ENCODE data around the gene MYBBP1A. TPM values are rescaled to one million over a fixed set of nuclear protein-coding genes. Genes with fewer than 3 reads are reported as not detected.

Gene MYBBP1A
- total and polyA plus RNA-seq, 2 experiments from 2014 or later: 42.4 to 56.4 TPM

DNA sequence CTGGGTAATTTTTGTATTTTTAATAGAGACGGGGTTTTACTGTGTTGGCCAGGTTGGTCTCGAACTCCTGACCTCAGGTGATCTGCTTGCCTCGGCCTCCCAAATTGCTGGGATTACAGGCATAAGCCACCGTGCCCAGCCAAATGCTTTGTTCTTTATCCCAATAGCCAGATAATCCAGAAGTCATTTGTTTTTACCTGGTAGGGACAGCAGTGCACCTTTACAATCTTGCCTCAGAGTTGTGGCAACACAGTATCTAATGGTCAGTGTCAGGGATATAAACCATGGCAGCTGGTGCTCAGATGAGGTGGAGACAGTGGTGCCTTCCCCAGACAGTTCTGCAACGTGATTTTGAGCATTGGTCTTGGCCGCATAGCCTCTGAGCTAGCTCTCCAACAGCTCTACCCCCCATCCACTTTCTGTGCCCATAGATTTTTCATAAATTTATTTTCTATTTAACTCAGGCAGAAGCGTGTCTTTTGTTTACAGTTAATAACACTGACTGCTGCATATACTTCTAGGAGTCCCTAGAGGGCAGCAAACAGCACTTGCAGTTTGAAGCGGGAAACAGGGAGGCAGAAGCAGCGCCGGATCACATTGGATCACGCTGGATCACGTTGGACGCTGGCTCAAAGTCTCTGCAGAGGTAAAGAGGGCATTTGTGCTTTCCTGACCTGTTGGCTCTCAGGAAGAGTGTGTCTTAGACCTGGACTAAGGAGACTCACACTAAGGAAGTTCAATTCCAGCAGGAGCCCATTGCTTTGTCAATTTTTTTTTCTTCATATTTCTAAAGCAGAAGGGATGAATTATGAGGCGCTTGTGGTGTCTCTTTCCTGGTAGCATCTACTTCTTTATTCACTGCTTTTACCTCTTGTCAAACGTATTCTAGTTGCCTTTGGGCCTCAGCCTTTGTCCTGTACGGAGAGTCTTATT is 10.3 kb upstream of the MYBBP1A start:
- peak; percentile 90 for DNase-seq
- H3K27me3 ChIP-seq (replicated peaks; ENCODE audit: insufficient read depth): no peaks in the 10 kb centered on the region
- no peaks in the 10 kb centered on the region for H3K79me2 ChIP-seq (ENCODE audit: insufficient read depth)
- in situ Hi-C loops (cut with MboI): loop anchor here (5.0 kb wide), 1 partner anchor 57 kb away; no protein-coding TSS in a partner anchor
- H3K4me2 ChIP-seq (ENCODE audit: unreplicated experiment): no peak overlapping the region
- no peaks in the 10 kb centered on the region for H4K20me1 ChIP-seq (ENCODE audit: insufficient read depth)
- peak overlapping the region; percentile 59 for H2AFZ ChIP-seq
- no peaks in the 10 kb centered on the region for H3K36me3 ChIP-seq (ENCODE audit: low read depth)
- no peaks in the 10 kb centered on the region for H3K4me1 ChIP-seq (ENCODE audit: insufficient read depth)
- no peak overlapping the region for H3K4me3 ChIP-seq
- no peaks in the 10 kb centered on the region for H3F3A ChIP-seq (ENCODE audit: insufficient read depth)
- no peak overlapping the region for H3K27ac ChIP-seq
- no peak for TF ChIP-seq EZH2 (IDR thresholded peaks at IDR 0.05; ENCODE audit: insufficient read depth, poor library complexity, severe bottlenecking)
- no peak for TF ChIP-seq EZH2phosphoT487 (IDR thresholded peaks at IDR 0.05; ENCODE audit: insufficient read depth, low read depth)
- H3K9me3 ChIP-seq (ENCODE audit: low read depth): no peaks in the 10 kb centered on the region
- 21% methylated on average over 16 of the region's 16 CpGs for WGBS, 2 experiments (ENCODE audit: low coverage in 1 of 2, low lambda C conversion rate in 2 of 2, missing lambda C conversion rate in 2 of 2)
- H3K9me2 ChIP-seq (ENCODE audit: insufficient read depth): no peaks in the 10 kb centered on the region
- H3K9ac ChIP-seq: no peak overlapping the region

DNA sequence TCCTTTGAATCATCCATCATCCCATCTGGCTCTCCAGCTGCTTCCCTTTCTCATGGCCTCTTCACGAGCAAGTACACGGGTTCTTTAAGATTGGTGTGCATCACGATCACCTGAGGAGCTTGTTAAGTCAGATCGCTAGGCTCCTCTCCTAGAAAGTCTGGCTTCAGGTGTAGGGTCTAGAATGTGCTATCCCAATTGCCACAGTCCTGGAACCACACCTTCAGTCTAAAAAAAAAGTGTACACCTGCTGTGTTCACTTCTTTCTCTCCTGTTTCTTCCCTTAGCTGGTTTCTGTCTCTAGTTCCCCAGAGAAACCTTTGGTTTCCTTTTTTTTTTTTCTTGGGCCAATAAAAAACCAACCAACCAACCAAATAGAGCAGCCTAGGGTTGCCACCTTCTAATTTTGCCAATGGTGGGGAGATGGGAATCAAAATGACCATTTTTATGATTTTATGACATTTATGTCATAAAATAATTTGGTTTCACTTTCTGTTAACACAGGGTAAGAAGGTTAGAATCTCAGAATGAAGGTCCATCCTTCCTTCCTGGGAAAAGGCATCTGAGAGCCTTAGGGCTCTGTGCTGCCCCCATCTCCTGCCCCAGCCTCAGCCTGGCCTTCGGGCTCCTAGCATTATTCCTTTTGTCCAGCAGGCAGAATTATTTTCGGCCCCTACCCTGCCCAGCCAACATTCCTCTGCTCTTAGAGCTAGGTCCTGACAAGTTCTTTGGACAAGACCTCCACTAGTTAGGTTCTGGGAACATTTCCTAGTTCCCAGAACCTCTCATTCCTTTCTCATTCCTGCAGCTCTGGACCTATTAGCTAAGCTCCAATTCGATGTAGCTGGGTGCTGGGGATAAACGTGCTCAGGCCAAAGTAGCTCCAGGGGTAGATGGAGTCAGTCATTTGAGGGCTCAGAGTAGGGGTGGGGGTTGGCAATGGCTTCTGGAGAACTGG is 7.1 kb upstream of the MYBBP1A start:
- in situ Hi-C loops (cut with MboI): no loop called here
- H3K4me2 ChIP-seq (ENCODE audit: unreplicated experiment): peak overlapping the region; percentile 42

DNA sequence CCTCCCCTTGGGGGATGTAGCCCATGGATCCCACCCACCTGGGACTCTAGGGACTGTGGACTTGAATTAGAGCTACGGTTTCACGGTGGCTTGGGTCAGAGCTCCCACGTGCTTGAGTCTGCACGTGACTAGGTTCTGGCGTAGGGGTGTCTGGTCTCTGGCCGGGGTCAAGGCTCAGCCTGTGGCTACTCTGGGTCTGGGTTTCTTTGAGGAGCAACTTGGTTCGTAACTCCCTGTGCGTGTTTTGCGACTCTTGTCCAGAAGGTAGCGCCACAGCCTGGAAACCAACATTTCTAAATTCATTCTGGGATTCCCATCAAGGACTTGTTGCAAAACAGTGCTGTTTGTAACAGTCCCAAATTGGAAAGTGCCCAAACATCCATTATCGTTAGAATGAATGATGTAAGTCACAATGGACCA is 5.7 kb upstream of the MYBBP1A start:
- TF ChIP-seq EZH2 (IDR thresholded peaks at IDR 0.05; ENCODE audit: insufficient read depth, poor library complexity, severe bottlenecking) (no peak), EZH2phosphoT487 (IDR thresholded peaks at IDR 0.05; ENCODE audit: insufficient read depth, low read depth) (no peak)
- H3K9ac ChIP-seq: no peak overlapping the region
- no peak for DNase-seq
- no peaks in the 10 kb centered on the region for H3K9me3 ChIP-seq (ENCODE audit: low read depth)
- H3K27ac ChIP-seq: no peak overlapping the region
- WGBS, 2 experiments (ENCODE audit: low coverage in 1 of 2, low lambda C conversion rate in 2 of 2, missing lambda C conversion rate in 2 of 2): 49% methylated on average over 11 of the region's 11 CpGs
- in situ Hi-C loops (cut with MboI): no loop called here
- H3K4me3 ChIP-seq: no peak overlapping the region
- no peaks in the 10 kb centered on the region for H3K79me2 ChIP-seq (ENCODE audit: insufficient read depth)
- no peaks in the 10 kb centered on the region for H3K9me2 ChIP-seq (ENCODE audit: insufficient read depth)
- H3K36me3 ChIP-seq (ENCODE audit: low read depth): no peaks in the 10 kb centered on the region
- H3K4me2 ChIP-seq (ENCODE audit: unreplicated experiment): no peak overlapping the region
- no peaks in the 10 kb centered on the region for H3F3A ChIP-seq (ENCODE audit: insufficient read depth)
- no peaks in the 10 kb centered on the region for H3K4me1 ChIP-seq (ENCODE audit: insufficient read depth)
- H2AFZ ChIP-seq: no peak overlapping the region
- H3K27me3 ChIP-seq (replicated peaks; ENCODE audit: insufficient read depth): no peaks in the 10 kb centered on the region
- H4K20me1 ChIP-seq (ENCODE audit: insufficient read depth): no peaks in the 10 kb centered on the region

More for the DNA sequence above, 7.1 kb upstream of the MYBBP1A start:
- Histone ChIP-seq H3K9me3 (ENCODE audit: low read depth) (no peaks in the 10 kb centered on the region), H3K36me3 (ENCODE audit: low read depth) (no peaks in the 10 kb centered on the region), H3F3A (ENCODE audit: insufficient read depth) (no peaks in the 10 kb centered on the region), H3K4me1 (ENCODE audit: insufficient read depth) (no peaks in the 10 kb centered on the region), H3K9ac (no peak overlapping the region; the same call in 1 of the 2 replicates), H3K27ac (no peak overlapping the region), H3K4me3 (no peak overlapping the region), H2AFZ (peak overlapping the region; percentile 51), H4K20me1 (ENCODE audit: insufficient read depth) (no peaks in the 10 kb centered on the region), H3K9me2 (ENCODE audit: insufficient read depth) (no peaks in the 10 kb centered on the region), H3K27me3 (replicated peaks; ENCODE audit: insufficient read depth) (no peaks in the 10 kb centered on the region), H3K79me2 (ENCODE audit: insufficient read depth) (no peaks in the 10 kb centered on the region)
- DNase-seq: no peak
- TF ChIP-seq EZH2 (IDR thresholded peaks at IDR 0.05; ENCODE audit: insufficient read depth, poor library complexity, severe bottlenecking) (no peak), EZH2phosphoT487 (IDR thresholded peaks at IDR 0.05; ENCODE audit: insufficient read depth, low read depth) (no peak)
- 37 to 41% methylated on average over 8 of the region's 8 CpGs for WGBS, 2 experiments (ENCODE audit: low coverage in 1 of 2, low lambda C conversion rate in 2 of 2, missing lambda C conversion rate in 2 of 2)

DNA sequence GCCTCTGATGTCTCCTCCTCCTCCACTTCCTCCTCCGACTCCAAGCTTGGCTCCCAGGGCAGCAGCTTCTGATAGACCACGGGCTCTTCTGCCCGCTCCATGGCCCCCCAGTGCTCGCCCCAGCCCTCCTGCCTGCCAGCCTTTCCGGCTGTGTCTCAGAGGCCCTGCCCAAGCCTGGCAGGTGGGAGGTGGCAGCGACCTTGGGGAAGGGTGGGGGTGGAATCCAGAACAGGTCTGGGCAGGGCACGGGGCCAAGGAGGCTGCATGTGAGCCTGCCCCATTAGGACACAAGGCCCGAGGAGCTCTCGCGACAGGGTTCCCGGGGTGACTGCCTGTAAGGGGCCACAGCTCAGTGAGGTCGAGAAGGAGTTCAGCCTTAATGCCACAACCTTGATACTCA is 5.2 kb upstream of the MYBBP1A start, which contains the start of gene GGT6:
Gene GGT6 (minus strand): TSS at position 157 of the 400 bp plus-strand sequence. CDS start 56 bp downstream, at position 101.
- Histone ChIP-seq H3K27ac (no peak within 1 kb of the TSS), H2AFZ (no peak within 1 kb of the TSS), H3K79me2 (ENCODE audit: insufficient read depth) (0 out of 2 replicates have a peak, but pooled peaks cover 3% of the 10 kb centered on the region), H3K27me3 (replicated peaks; ENCODE audit: insufficient read depth) (no peaks in the 10 kb centered on the region), H3K4me1 (ENCODE audit: insufficient read depth) (no peaks in the 10 kb centered on the region), H3F3A (ENCODE audit: insufficient read depth) (no peaks in the 10 kb centered on the region), H3K36me3 (ENCODE audit: low read depth) (no peaks in the 10 kb centered on the region), H3K4me2 (ENCODE audit: unreplicated experiment) (no peak within 1 kb of the TSS), H3K4me3 (no peak within 1 kb of the TSS), H3K9me3 (ENCODE audit: low read depth) (no peaks in the 10 kb centered on the region), H3K9me2 (ENCODE audit: insufficient read depth) (no peaks in the 10 kb centered on the region), H3K9ac (no peak within 1 kb of the TSS), H4K20me1 (ENCODE audit: insufficient read depth) (no peaks in the 10 kb centered on the region)
- 72 to 76% methylated on average over 11 to 12 of the region's 12 CpGs for WGBS, 2 experiments (ENCODE audit: low coverage in 1 of 2, low lambda C conversion rate in 2 of 2, missing lambda C conversion rate in 2 of 2)
- no peak for DNase-seq
- no peak for TF ChIP-seq EZH2phosphoT487 (IDR thresholded peaks at IDR 0.05; ENCODE audit: insufficient read depth, low read depth)
- no peak for TF ChIP-seq EZH2 (IDR thresholded peaks at IDR 0.05; ENCODE audit: insufficient read depth, poor library complexity, severe bottlenecking)
- in situ Hi-C loops (cut with MboI): no loop called here

All from GM23248 (cell line).